GM18951 (cell line): ENCODE data around the gene ZNF100.
"Not testable (repeated sequence)": the region's sequence is repeated elsewhere in the genome, so short reads cannot be mapped to it uniquely, and the experiment has no call there.

Source experiments
- POLR2A ChIP-seq: IDR thresholded peaks from 4 replicates; pipeline ENCODE4 v1.6.1; 2011; ENCODE audit warnings: mild to moderate bottlenecking; ENCODE audit not compliant: insufficient read length, insufficient read depth; ENCODE audit errors: extremely low read depth
- in situ Hi-C: fragments of 300-500 bp; cut with MboI; formaldehyde crosslinking; loops from one replicate; pipeline ENCODE4 v1.12.0; 2022; ENCODE audit warnings: low sequenced_read_pairs, mixed read lengths, inconsistent platforms; ENCODE audit not compliant: unreplicated experiment

The ZNF100 gene

GRCh38 chr19:21691661-21692060 is 75.7 kb downstream of the ZNF100 start:
- in situ Hi-C loops = no loop called here
- TF ChIP-seq POLR2A = no peak

GRCh38 chr19:21688464-21688863 is 78.9 kb downstream of the ZNF100 start:
- in situ Hi-C loops = no loop called here

DNA sequence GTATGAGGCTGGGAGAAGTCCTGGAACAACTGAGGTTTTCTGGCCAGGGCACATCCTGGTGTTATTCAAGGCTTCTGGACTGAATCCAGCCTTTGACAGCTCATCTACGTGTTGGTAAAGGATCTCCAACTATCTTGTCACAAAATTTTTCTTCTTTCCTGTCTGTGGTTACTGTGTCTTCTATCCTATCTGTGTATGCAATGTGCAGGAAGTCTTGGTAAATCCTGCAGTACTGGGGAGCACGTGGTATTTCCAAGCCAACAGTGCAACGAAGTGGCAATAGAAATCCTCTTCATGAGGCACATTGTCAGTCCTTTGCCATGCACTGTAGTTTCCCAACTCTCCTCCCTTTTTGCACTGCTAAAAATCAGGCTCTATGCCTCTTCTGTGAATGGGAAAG is 86.7 kb downstream of the ZNF100 start:
- no peak for TF ChIP-seq POLR2A
- in situ Hi-C loops = no loop called here

More at GRCh38 chr19:21688464-21688863, 78.9 kb downstream of the ZNF100 start:
- TF ChIP-seq POLR2A = no peak

DNA sequence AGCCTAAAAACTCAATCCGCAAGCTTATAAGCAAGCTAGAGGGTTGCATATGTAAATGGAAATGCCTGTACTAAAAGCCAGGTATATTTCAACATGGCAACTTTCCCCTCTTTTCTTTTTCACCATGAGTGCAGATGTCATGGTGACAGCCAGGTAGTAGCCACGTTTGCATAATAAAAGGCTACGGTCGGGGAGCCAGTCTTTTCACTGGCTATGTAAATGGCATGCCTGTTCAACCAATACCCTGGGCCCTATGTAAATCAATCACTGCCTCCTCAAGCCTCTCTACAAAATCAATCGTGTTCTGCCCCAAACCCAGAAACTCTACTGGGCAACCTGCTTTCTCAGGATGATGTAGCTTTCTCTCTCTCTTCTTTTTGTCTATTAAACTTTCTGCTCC is 87.4 kb downstream of the ZNF100 start:
- in situ Hi-C loops = no loop called here
- no peak for TF ChIP-seq POLR2A

GRCh38 chr19:21677696-21678418 is 89.5 kb downstream of the ZNF100 start:
- no peak for TF ChIP-seq POLR2A
- in situ Hi-C loops = no loop called here

- TF ChIP-seq POLR2A = no peak
- in situ Hi-C loops = no loop called here
These were observed 92.9 kb downstream of the ZNF100 start for GRCh38 chr19:21674454-21674853.

DNA sequence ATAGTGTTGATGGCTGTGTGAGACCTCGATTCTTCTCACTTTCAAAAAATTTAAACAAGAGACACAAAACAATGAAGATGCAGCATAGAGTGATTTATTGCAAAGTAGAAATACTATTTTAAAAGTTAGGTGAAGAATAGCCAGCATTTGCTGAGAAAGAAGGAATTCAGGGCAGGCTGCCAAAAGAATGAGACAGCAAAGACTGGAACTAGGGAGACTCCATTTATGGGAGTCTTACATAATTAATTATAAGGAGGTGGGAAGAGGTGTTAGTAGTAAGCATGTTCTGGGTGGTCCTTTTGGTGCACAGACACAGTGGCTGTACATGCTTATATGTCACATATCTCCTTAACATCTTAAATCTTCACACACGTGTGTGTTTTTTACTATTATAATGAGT is 93.9 kb downstream of the ZNF100 start:
- in situ Hi-C loops = not testable (repeated sequence)
